H1 (cell line): ENCODE results near the gene CST8. TPM values are rescaled to one million over a fixed set of nuclear protein-coding genes. Genes with fewer than 3 reads are reported as not detected.

Source experiments
- CHD1 ChIP-seq: IDR thresholded peaks from 2 replicates; pipeline ENCODE4 v1.6.1; 2012; ENCODE audit warnings: low read depth, low read length, improper control_type of control experiment
- polyA plus RNA-seq, 7 experiments: library from polyadenylated mRNA; depleted of rRNA in 3 of 7; stranded (reverse) in 5 of 7; unstranded in 2 of 7; fragments of >200 nt in 5 of 7; fragments of 200-250 nt in 2 of 7; gene quantifications; 1 replicate in 5 of 7; 2 replicates in 1 of 7; 4 replicates in 1 of 7; pipeline versions ENCODE4 v1.2.1 to v1.2.3, GENCODE V29; 2011 to 2013; ENCODE audit warnings: missing spikeins in 2 of 7, mixed read lengths in 2 of 7
- total RNA-seq: library from RNA; stranded (reverse); fragmentation: NEBNext Ultra II Directional; extraction: Animal tissue kit (Norgen Biotek cat#: 25700); gene quantifications from 2 replicates; pipeline ENCODE4 v1.2.1, GENCODE V29; 2021

Gene CST8
- total and polyA plus RNA-seq, 2 of the 8 experiments (the other 6 are each of a cell fraction or from before 2014, with no cell fraction given): not detected

GRCh38 chr20:23513164-23513563, 22.2 kb downstream of the CST8 start (continued):
- TF ChIP-seq CHD1: no peak
